Left renal pelvis (tissue), 4 donors: ENCODE measurements around the gene ANP32A. TPM values are rescaled to one million over a fixed set of nuclear protein-coding genes. Genes with fewer than 3 reads are reported as not detected.

Experiments
- DNase-seq, 4 donors: peaks; one replicate each; pipeline ENCODE4 v3.0.0-alpha.2; 2013; ENCODE audit warnings: low read depth in 4 of 4, low spot score in 3 of 4
- polyA plus RNA-seq, 4 donors: library from polyadenylated mRNA; unstranded; fragments of 120-200 nt; gene quantifications; one replicate each; pipeline ENCODE4 v1.2.1, GENCODE V29; 2013; ENCODE audit not compliant: insufficient read length in 4 of 4

ANP32A gene
- polyA plus RNA-seq, 4 donors, result 188 to 338 (median 300) TPM

GRCh38 chr15:68784206-68784605, 36.5 kb downstream of the ANP32A start:
- no peak for DNase-seq

GRCh38 chr15:68783226-68784058, 37.3 kb downstream of the ANP32A start:
- DNase-seq, result no peak

- no peak for DNase-seq
Measured at GRCh38 chr15:68782589-68783161, 38.0 kb downstream of the ANP32A start.

GRCh38 chr15:68781766-68782588, 38.7 kb downstream of the ANP32A start:
- DNase-seq, result no peak

- DNase-seq, result no peak
Measured at GRCh38 chr15:68781217-68781616, 39.5 kb downstream of the ANP32A start.

GRCh38 chr15:68778876-68779275, 41.8 kb downstream of the ANP32A start:
- no peak for DNase-seq

GRCh38 chr15:68776477-68777270, 44.0 kb downstream of the ANP32A start:
- DNase-seq, result no peak

- no peak for DNase-seq
Measured at GRCh38 chr15:68775671-68776476, 44.8 kb downstream of the ANP32A start.

GRCh38 chr15:68775236-68775577, 45.5 kb downstream of the ANP32A start:
- DNase-seq, result no peak

GRCh38 chr15:68774521-68775235, 46.0 kb downstream of the ANP32A start:
- DNase-seq, result no peak

GRCh38 chr15:68774120-68774519, 46.6 kb downstream of the ANP32A start:
- DNase-seq, result no peak

- no peak for DNase-seq
Measured at GRCh38 chr15:68773036-68773435, 47.7 kb downstream of the ANP32A start.

GRCh38 chr15:68770216-68770615, 50.5 kb downstream of the ANP32A start:
- DNase-seq, result no peak

GRCh38 chr15:68769702-68770101, 51.0 kb downstream of the ANP32A start:
- no peak for DNase-seq

GRCh38 chr15:68768321-68768720, 52.4 kb downstream of the ANP32A start:
- DNase-seq, result no peak

- no peak for DNase-seq
Measured at GRCh38 chr15:68767833-68768232, 52.9 kb downstream of the ANP32A start.

- DNase-seq, result no peak
Measured at GRCh38 chr15:68765602-68766368, 54.9 kb downstream of the ANP32A start.

GRCh38 chr15:68764090-68764489, 56.6 kb downstream of the ANP32A start:
- no peak for DNase-seq

GRCh38 chr15:68763063-68763462, 57.6 kb downstream of the ANP32A start:
- DNase-seq, result no peak
